HepG2 (cell line): ENCODE results near the gene KCTD5. TPM values are rescaled to one million over a fixed set of nuclear protein-coding genes. Genes with fewer than 3 reads are reported as not detected.

Experiments
- ATAC-seq: fragments of 200-7000 bp; cut with Tn5 transposase; 3 replicates; pipeline ENCODE4 v1.9.1; 2020; ENCODE audit warnings: mild to moderate bottlenecking, moderate library complexity
- BruUV-seq: library from RNA; stranded (reverse); fragments of 400-500 nt; replicated peaks from 2 replicates; lab custom pipeline; 2021; lab: Mats Ljungman, UMichigan
- CTCF ChIA-PET: fragments of 300-600 bp; formaldehyde crosslinking; extraction: SDS; loops from one replicate; lab custom pipeline; 2021; ENCODE audit warnings: low total read pairs, inconsistent platforms, low intra/inter-chr PET ratio; lab: Yijun Ruan, JAX
- POLR2A ChIA-PET: fragments of 350-600 bp; sonication (Branson Sonifier 250); formaldehyde crosslinking; loops from one replicate; lab custom pipeline; 2020; ENCODE audit warnings: antibody characterized with exemption, inconsistent platforms; lab: Yijun Ruan, JAX
- DNase-seq: peaks from one replicate; pipeline ENCODE4 v3.0.0-alpha.2; 2015; ENCODE audit warnings: low spot score
- FAIRE-seq: peaks from 3 replicates; lab custom pipeline; 2011; peaks lifted over from hg19 to GRCh38; lab: Jason Lieb, UNC
- H2AFZ ChIP-seq: one replicate; pipeline ENCODE4 v1.6.1; 2011; ENCODE audit warnings: low read length, inconsistent platforms
- H3K27ac ChIP-seq: fragments of 300-600 bp; 3 replicates; pipeline ENCODE4 v1.8.0; 2011; ENCODE audit warnings: mixed run types, mild to moderate bottlenecking, mixed read lengths, low read length, inconsistent platforms; ENCODE audit not compliant: insufficient read depth; ENCODE audit errors: extremely low read length
- H3K27me3 ChIP-seq, 2 experiments: fragments of 200-600 bp in 1 of 2; 2 replicates in 1 of 2; 3 replicates in 1 of 2; pipeline versions ENCODE4 v1.6.0 to v1.8.0; 2011; ENCODE audit warnings: low read length in 2 of 2, mild to moderate bottlenecking in 2 of 2, moderate library complexity in 2 of 2, inconsistent platforms in 1 of 2; ENCODE audit not compliant: insufficient read depth in 2 of 2, control insufficient read depth in 1 of 2
- H3K36me3 ChIP-seq, 2 experiments: fragments of 200-600 bp in 1 of 2; replicated peaks in 1 of 2; 2 replicates in 1 of 2; 3 replicates in 1 of 2; pipeline versions ENCODE4 v1.5.1 to v1.8.0; 2011; ENCODE audit warnings: low read length in 2 of 2, inconsistent platforms in 1 of 2; ENCODE audit not compliant: insufficient read depth in 2 of 2, control insufficient read depth in 1 of 2
- H3K4me1 ChIP-seq: 2 replicates; pipeline ENCODE4 v1.5.1; 2012; ENCODE audit warnings: low read length, inconsistent platforms; ENCODE audit not compliant: insufficient read depth
- H3K4me2 ChIP-seq: 2 replicates; pipeline ENCODE4 v1.6.0; 2011; ENCODE audit warnings: low read depth, low read length, inconsistent platforms
- H3K4me3 ChIP-seq, 3 experiments: fragments of 200-600 bp in 1 of 3; sonication (generic), shearing (Covaris generic) in 1 of 3; replicated peaks in 1 of 3; 2 replicates each; pipeline ENCODE4 v1.5.1; 2011 to 2016; ENCODE audit warnings: low read length in 3 of 3, inconsistent platforms in 2 of 3, low read depth in 2 of 3, mild to moderate bottlenecking in 2 of 3, control low read depth in 1 of 3, mixed read lengths in 1 of 3; ENCODE audit not compliant: insufficient read depth in 1 of 3
- H3K79me2 ChIP-seq: one replicate; pipeline ENCODE4 v1.6.1; 2011; ENCODE audit warnings: low read length, inconsistent platforms; ENCODE audit not compliant: insufficient read depth
- H3K9ac ChIP-seq: 2 replicates; pipeline ENCODE4 v1.6.0; 2011; ENCODE audit warnings: mild to moderate bottlenecking, low read depth, low read length, inconsistent platforms; ENCODE audit not compliant: insufficient read depth
- H3K9me3 ChIP-seq: 2 replicates; pipeline ENCODE4 v1.5.1; 2012; ENCODE audit warnings: mild to moderate bottlenecking, low read length
- H4K20me1 ChIP-seq: 2 replicates; pipeline ENCODE4 v1.6.0; 2011; ENCODE audit warnings: inconsistent platforms, mild to moderate bottlenecking, low read length, moderate library complexity; ENCODE audit not compliant: insufficient read depth
- AKAP8 ChIP-seq: sonication (generic); formaldehyde crosslinking; IDR thresholded peaks from 2 replicates; pipeline ENCODE4 v1.5.1; 2020; ENCODE audit warnings: mild to moderate bottlenecking, missing genetic modification reagents
- ARNT ChIP-seq: fragments of 450-650 bp; IDR thresholded peaks from 2 replicates; pipeline ENCODE4 v1.6.1; 2017
- ATF3 ChIP-seq: sonication (generic); formaldehyde crosslinking; IDR thresholded peaks from 2 replicates; pipeline ENCODE4 v1.4.0; 2020; ENCODE audit warnings: missing genetic modification reagents
- ATF7 ChIP-seq, 2 experiments: fragments of 450-650 bp in 1 of 2; sonication (generic) in 1 of 2; formaldehyde crosslinking in 1 of 2; IDR thresholded peaks; 2 replicates each; pipeline versions ENCODE4 v1.4.0 to v1.6.1; 2016 to 2020; ENCODE audit warnings: antibody characterized with exemption in 1 of 2, mild to moderate bottlenecking in 1 of 2, missing genetic modification reagents in 1 of 2
- DNMT3B ChIP-seq: conservative IDR thresholded peaks from 2 replicates; pipeline ENCODE4 v1.6.1; 2016; ENCODE audit warnings: missing biosample characterization, control low read depth
- ELF4 ChIP-seq: sonication (generic); formaldehyde crosslinking; IDR thresholded peaks from 2 replicates; pipeline ENCODE4 v1.5.0; 2020; ENCODE audit warnings: missing genetic modification reagents, mild to moderate bottlenecking, moderate library complexity, borderline replicate concordance
- HDAC2 ChIP-seq: sonication (generic); formaldehyde crosslinking; IDR thresholded peaks from 2 replicates; pipeline ENCODE4 v1.4.0; 2020; ENCODE audit warnings: missing genetic modification reagents
- KLF9 ChIP-seq: IDR thresholded peaks from 2 replicates; pipeline ENCODE4 v1.6.1; 2016; ENCODE audit warnings: low read depth
- MEF2D ChIP-seq: sonication (generic); formaldehyde crosslinking; IDR thresholded peaks from 2 replicates; pipeline ENCODE4 v1.5.1; 2020; ENCODE audit warnings: mild to moderate bottlenecking, missing genetic modification reagents
- POGZ ChIP-seq: sonication (generic); formaldehyde crosslinking; IDR thresholded peaks from 2 replicates; pipeline ENCODE4 v1.4.0; 2020; ENCODE audit warnings: mild to moderate bottlenecking, missing genetic modification reagents
- RORA ChIP-seq: sonication (generic); formaldehyde crosslinking; IDR thresholded peaks from 2 replicates; pipeline ENCODE4 v1.5.0; 2020; ENCODE audit warnings: mild to moderate bottlenecking, missing genetic modification reagents, moderate library complexity
- SMC3 ChIP-seq: IDR thresholded peaks from 2 replicates; pipeline ENCODE4 v1.6.1; 2011; ENCODE audit warnings: low read length, improper control_type of control experiment
- SP2 ChIP-seq: sonication (generic); formaldehyde crosslinking; IDR thresholded peaks from 2 replicates; pipeline ENCODE4 v1.5.1; 2020; ENCODE audit warnings: mild to moderate bottlenecking, missing genetic modification reagents
- ZNF235 ChIP-seq: sonication (generic); formaldehyde crosslinking; IDR thresholded peaks from 2 replicates; pipeline ENCODE4 v1.8.1; 2023; ENCODE audit warnings: mild to moderate bottlenecking, missing genetic modification reagents, borderline replicate concordance
- ZNF766 ChIP-seq: sonication (generic); formaldehyde crosslinking; IDR thresholded peaks from 2 replicates; pipeline ENCODE4 v1.5.0; 2020; ENCODE audit warnings: missing genetic modification reagents, borderline replicate concordance
- ZNF839 ChIP-seq: sonication (generic); formaldehyde crosslinking; IDR thresholded peaks from 2 replicates; pipeline ENCODE4 v1.4.0; 2020; ENCODE audit warnings: missing genetic modification reagents, mild to moderate bottlenecking, borderline replicate concordance
- WGBS: methylation state at CpG from one replicate; pipeline ENCODE4 v1.1.6; 2017; ENCODE audit warnings: low lambda C conversion rate; 5-methylcytosine and 5-hydroxymethylcytosine counted together
- in situ Hi-C: cut with HindIII; loops from 2 replicates; pipeline ENCODE4 v1.10.0; 2017; ENCODE audit warnings: low pct_unique_long_range_greater_than_20kb; ENCODE audit not compliant: extremely low pct_ligation_motif_present
- intact Hi-C: fragments of 100-400 bp; cut with micrococcal nuclease; formaldehyde crosslinking; loops from one replicate; pipeline ENCODE4 v1.10.0; 2022; ENCODE audit not compliant: unreplicated experiment
- polyA plus RNA-seq, 8 experiments: library from polyadenylated mRNA; depleted of rRNA in 3 of 8; stranded (reverse) in 7 of 8; unstranded in 1 of 8; fragments of >200 nt; fragmentation: Illumina TruSeq in 4 of 8; extraction: Trizol in 4 of 8; gene quantifications; 2 replicates each; pipeline versions ENCODE4 v1.2.1 to v1.2.3, GENCODE V29; 2011 to 2016; ENCODE audit warnings: low read depth in 4 of 8, missing spikeins in 1 of 8, mixed read lengths in 1 of 8; ENCODE audit not compliant: insufficient read depth in 1 of 8
- total RNA-seq, 5 experiments: library from RNA; depleted of rRNA; stranded (reverse); fragments of >200 nt; fragmentation: Illumina TruSeq; extraction: Trizol; gene quantifications; 2 replicates each; pipeline ENCODE4 v1.2.3, GENCODE V29; 2016; ENCODE audit warnings: low read depth in 1 of 5
- TF ChIP-seq, protein P1 (sequence below): IDR thresholded peaks from 2 replicates; pipeline ENCODE4 v1.6.1; 2018; ENCODE audit warnings: missing genetic modification reagents
- TF ChIP-seq, protein P2 (sequence below): sonication (generic); formaldehyde crosslinking; IDR thresholded peaks from 2 replicates; pipeline ENCODE4 v1.5.0; 2020; ENCODE audit warnings: mild to moderate bottlenecking, missing genetic modification reagents, borderline replicate concordance

The KCTD5 gene
- total and polyA plus RNA-seq, 2 of the 13 experiments (the other 11 are each of a cell fraction or from before 2014, with no cell fraction given): 25.4 to 29.8 TPM

- FAIRE-seq: no peak
- in situ Hi-C loops: no loop called here
- intact Hi-C loops: no loop called here
- WGBS: 53% methylated on average over 10 of the region's 17 CpGs
- peaks cover 18% of the 10 kb centered on the region for H3K4me1 ChIP-seq
- no TSS peak for BruUV-seq
- no peak overlapping the region for H3K4me2 ChIP-seq
- no peak overlapping the region for H2AFZ ChIP-seq
- H3K9ac ChIP-seq: no peak overlapping the region
- TF ChIP-seq ATF7 (IDR thresholded peaks at IDR 0.05): no peak
- TF ChIP-seq ATF7 (CRISPR knock-in tag; IDR thresholded peaks at IDR 0.05): no peak
- no peak for TF ChIP-seq RORA (CRISPR knock-in tag)
- TF ChIP-seq ARNT: no peak
- TF ChIP-seq ZNF766 (CRISPR knock-in tag): no peak
- TF ChIP-seq HDAC2: no peak
- no peak for TF ChIP-seq ZNF235 (CRISPR knock-in tag)
- TF ChIP-seq POGZ (CRISPR knock-in tag): no peak
- no peak for TF ChIP-seq AKAP8
- no peak for TF ChIP-seq ATF3 (CRISPR knock-in tag)
- no peak for TF ChIP-seq MEF2D (CRISPR knock-in tag)
- TF ChIP-seq KLF9 (CRISPR knock-in tag): no peak
- no peak for TF ChIP-seq DNMT3B (CRISPR knock-in tag)
- no peak for TF ChIP-seq SMC3
- TF ChIP-seq ELF4: no peak
- no peak for TF ChIP-seq ZNF839 (CRISPR knock-in tag)
- TF ChIP-seq, protein P1, sequence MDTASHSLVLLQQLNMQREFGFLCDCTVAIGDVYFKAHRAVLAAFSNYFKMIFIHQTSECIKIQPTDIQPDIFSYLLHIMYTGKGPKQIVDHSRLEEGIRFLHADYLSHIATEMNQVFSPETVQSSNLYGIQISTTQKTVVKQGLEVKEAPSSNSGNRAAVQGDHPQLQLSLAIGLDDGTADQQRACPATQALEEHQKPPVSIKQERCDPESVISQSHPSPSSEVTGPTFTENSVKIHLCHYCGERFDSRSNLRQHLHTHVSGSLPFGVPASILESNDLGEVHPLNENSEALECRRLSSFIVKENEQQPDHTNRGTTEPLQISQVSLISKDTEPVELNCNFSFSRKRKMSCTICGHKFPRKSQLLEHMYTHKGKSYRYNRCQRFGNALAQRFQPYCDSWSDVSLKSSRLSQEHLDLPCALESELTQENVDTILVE (CRISPR knock-in tag): no peak
- TF ChIP-seq, protein P2, sequence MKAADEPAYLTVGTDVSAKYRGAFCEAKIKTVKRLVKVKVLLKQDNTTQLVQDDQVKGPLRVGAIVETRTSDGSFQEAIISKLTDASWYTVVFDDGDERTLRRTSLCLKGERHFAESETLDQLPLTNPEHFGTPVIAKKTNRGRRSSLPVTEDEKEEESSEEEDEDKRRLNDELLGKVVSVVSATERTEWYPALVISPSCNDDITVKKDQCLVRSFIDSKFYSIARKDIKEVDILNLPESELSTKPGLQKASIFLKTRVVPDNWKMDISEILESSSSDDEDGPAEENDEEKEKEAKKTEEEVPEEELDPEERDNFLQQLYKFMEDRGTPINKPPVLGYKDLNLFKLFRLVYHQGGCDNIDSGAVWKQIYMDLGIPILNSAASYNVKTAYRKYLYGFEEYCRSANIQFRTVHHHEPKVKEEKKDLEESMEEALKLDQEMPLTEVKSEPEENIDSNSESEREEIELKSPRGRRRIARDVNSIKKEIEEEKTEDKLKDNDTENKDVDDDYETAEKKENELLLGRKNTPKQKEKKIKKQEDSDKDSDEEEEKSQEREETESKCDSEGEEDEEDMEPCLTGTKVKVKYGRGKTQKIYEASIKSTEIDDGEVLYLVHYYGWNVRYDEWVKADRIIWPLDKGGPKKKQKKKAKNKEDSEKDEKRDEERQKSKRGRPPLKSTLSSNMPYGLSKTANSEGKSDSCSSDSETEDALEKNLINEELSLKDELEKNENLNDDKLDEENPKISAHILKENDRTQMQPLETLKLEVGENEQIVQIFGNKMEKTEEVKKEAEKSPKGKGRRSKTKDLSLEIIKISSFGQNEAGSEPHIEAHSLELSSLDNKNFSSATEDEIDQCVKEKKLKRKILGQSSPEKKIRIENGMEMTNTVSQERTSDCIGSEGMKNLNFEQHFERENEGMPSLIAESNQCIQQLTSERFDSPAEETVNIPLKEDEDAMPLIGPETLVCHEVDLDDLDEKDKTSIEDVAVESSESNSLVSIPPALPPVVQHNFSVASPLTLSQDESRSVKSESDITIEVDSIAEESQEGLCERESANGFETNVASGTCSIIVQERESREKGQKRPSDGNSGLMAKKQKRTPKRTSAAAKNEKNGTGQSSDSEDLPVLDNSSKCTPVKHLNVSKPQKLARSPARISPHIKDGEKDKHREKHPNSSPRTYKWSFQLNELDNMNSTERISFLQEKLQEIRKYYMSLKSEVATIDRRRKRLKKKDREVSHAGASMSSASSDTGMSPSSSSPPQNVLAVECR (CRISPR knock-in tag): no peak
- no peak for TF ChIP-seq SP2 (CRISPR knock-in tag)
- no peak for ATAC-seq
- no peaks in the 10 kb centered on the region for H3K79me2 ChIP-seq
- DNase-seq: no peak
- H4K20me1 ChIP-seq: no peaks in the 10 kb centered on the region
- H3K27me3 ChIP-seq: peaks cover 7 to 36% of the 10 kb centered on the region in 2 experiments
- no peak overlapping the region for H3K27ac ChIP-seq
- ChIA-PET CTCF (interaction anchor here (0.9 kb wide), 1 partner anchor 43 kb away, joined by 3 read pairs; no protein-coding TSS in a partner anchor), POLR2A (interaction anchor here (1.4 kb wide), 1 partner anchor 34 kb away, joined by 4 read pairs; the partner anchor contains the start of gene KCTD5)
- H3K9me3 ChIP-seq: no peaks in the 10 kb centered on the region
- no peaks in the 10 kb centered on the region for H3K36me3 ChIP-seq
- no peak overlapping the region for H3K4me3 ChIP-seq
Observed at GRCh38 chr16:2715966-2716885, 33.9 kb downstream of the KCTD5 start.
